ENCODE results near the gene ANKRD39.
A peak's percentile ranks its signal among the peaks of the same experiment; 100 is the strongest.
"Not testable (repeated sequence)": the region's sequence is repeated elsewhere in the genome, so short reads cannot be mapped to it uniquely, and the experiment has no call there.

Gene ANKRD39

GRCh38 chr2:96806468-96807126, 51.2 kb downstream of the ANKRD39 start:
- no peak for DNase-seq

GRCh38 chr2:96805946-96806345, 51.9 kb downstream of the ANKRD39 start:
- DNase-seq = not testable (repeated sequence)

- DNase-seq = no peak
Measured at GRCh38 chr2:96804986-96805385, 52.8 kb downstream of the ANKRD39 start.

DNA sequence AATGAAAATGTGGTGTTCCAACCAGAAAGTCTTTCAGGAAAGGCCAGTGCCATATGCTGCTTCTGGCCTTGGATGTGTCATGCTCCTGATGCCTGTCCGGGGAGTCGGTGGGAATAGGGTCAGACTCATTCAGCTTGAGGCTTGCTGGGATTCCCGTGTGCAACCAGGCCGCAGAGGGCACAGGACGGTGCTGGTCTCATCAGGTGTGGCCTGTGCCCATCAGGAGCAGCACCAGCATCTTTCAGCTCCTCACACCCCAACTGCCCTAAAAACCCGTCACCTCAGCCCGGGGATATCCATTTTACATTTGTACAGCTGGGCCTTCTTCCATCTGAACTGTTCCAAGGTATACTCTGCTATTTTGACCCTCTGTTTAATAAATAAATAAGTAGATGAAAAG, 55.1 kb downstream of the ANKRD39 start:
- no peak for DNase-seq

DNA sequence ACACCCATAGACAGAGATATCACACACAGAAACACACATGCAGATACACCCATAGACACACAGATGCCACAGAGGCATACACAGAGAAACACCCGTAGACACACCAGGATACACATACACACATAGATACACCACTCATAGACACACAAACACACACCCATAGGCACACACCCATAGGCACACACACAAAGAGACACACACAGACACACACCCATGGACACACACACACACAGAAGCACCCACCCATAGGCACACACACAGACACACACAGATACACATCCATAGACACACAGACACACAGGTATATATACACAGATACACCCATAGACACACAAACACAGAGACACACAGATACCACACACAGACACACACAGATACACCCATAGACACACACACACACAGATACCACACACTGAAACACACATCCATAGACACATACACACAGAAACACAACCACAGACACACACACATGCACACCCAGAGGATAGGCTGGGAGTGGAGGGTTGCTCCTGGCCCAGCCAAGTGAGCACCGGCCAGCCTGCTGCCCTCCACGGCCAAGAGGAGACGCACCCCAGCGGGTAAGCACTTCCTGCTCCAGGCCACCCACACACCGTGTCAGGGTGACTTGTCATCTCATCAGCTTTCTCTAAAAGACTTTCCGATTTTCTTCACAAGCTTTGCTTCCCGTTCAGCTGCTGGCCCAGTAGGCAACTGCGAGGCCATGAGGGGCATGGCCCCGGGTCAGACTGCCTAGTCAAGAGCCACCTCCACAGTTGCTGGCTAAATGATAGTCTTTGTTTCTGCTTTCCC, 55.8 kb downstream of the ANKRD39 start:
- DNase-seq = no peak

GRCh38 chr2:96801005-96801785, 56.6 kb downstream of the ANKRD39 start:
- peak in 1 of 2 experiments; percentile 66 for DNase-seq

GRCh38 chr2:96800061-96801004, 57.5 kb downstream of the ANKRD39 start:
- no peak for DNase-seq

DNA sequence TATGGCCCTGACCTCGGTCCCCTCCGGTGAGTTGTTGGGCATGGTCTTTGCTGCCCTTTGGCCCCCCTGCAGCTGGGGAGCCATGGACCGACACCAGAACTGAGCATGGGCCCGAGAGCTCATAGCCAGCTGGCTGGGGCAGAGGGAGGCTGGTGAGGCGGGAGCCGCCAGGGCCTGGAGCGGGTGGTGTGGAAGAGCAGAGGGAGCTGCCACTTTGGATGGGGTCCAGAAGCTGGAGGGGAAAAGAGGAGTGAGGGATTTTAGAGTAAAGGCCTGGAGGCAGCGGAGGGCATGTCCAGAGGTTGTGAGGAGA, 58.2 kb downstream of the ANKRD39 start:
- no peak for DNase-seq

DNA sequence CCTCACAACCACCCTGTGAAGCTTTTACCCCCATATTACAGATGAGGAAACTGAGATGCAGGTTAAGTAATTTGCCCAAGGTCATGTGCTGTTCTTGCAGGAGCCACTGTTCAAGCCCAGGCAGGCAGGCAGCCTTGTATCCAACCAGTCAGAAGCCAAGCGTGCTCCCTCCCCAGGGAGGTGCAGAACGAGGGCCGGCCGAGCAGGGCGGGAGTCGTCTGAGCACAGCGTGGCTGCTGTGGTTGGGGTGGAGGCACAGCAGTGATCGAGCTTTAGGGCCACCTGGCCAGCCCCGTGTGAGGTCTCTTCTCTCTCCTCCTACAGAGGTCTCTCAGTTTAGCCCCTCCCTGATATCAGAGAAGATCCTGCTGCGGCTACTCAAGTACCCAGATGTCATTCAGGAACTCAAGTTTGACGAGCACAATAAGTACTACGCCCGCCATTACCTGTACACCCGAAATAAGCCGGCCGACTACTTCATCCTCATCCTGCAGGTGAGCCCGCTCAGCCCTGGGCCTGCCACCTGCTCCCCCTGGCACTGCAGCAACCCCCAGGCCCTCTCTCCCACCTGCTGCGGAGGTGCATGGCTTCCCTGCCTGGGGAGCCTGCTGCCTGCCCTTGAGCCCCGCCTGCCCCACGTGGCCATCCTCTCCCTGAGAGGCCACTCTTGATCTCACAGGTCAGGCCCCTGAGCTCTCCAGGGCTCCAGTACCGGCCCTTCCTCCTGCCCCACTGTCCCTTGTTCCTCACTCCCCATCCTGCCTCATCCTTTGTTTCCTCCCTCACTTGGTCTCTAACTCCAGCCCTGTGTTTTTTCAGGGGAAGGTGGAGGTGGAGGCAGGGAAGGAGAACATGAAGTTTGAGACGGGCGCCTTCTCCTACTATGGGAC, 58.8 kb downstream of the ANKRD39 start:
- no peak for DNase-seq

All from cerebellar nuclear complex (tissue), 1 donor.